GM08714 (cell line): ENCODE data around the gene MSI1.

ENCODE experiments used
- H3K4me3 ChIP-seq: fragments of 200-500 bp; sonication (Bioruptor generic); 2 replicates; pipeline ENCODE4 v1.5.1; 2014; ENCODE audit warnings: mild to moderate bottlenecking, low read length, inconsistent platforms
- ZNF274 ChIP-seq: IDR thresholded peaks from 2 replicates; pipeline ENCODE4 v1.6.1; 2012; ENCODE audit warnings: mild to moderate bottlenecking, low read depth, low read length

Gene MSI1

GRCh38 chr12:120394483-120395367, 25.8 kb upstream of the MSI1 start:
- no peak for TF ChIP-seq ZNF274

GRCh38 chr12:120390540-120391120, 21.7 kb upstream of the MSI1 start:
- no peak overlapping the region for H3K4me3 ChIP-seq
- no peak for TF ChIP-seq ZNF274

More at GRCh38 chr12:120394483-120395367, 25.8 kb upstream of the MSI1 start:
- no peak overlapping the region for H3K4me3 ChIP-seq

DNA sequence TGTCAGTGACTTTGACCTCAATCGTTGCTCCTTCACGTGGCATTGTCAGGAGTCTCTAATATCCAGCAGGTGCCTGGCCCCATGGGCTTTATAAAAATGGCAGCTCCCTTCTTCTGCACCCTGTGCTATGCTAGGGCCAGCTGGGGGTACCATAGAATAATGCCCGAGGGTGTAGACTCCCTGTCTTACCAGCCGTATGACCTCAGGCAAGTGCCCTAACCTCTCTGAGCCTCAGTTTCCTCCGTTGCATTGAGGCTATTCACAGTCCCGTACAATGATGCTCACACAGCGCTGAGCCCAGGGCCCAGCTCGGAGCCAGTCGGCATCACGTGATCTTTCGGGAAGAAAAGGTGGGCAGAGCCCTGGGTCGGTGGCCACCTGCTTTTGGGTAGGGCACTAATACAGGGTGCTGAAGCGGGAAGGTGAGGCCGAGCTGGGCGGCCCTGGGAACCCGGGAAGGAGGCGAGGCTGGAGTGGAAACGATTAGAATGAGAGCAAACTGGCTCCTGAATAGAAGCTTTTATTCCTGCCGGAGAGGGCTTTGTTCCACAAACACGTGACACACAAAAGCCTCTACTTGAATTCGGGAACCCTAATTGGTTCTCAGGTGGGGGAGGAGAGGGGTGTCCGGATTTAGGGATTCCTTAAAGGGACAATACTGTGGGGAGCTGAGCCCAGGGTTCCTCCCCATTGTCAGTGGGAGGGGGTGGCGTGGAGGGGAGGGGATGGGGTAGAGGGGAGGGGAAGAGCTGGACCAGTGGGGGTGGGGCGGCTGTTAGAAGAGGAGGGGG, 19.9 kb upstream of the MSI1 start:
- no peak for TF ChIP-seq ZNF274
- H3K4me3 ChIP-seq, result no peak overlapping the region

- no peak overlapping the region for H3K4me3 ChIP-seq
- no peak for TF ChIP-seq ZNF274
Measured at GRCh38 chr12:120381752-120382419, 12.9 kb upstream of the MSI1 start.

GRCh38 chr12:120378036-120378435, 9.1 kb upstream of the MSI1 start:
- no peak for TF ChIP-seq ZNF274
- no peak overlapping the region for H3K4me3 ChIP-seq

DNA sequence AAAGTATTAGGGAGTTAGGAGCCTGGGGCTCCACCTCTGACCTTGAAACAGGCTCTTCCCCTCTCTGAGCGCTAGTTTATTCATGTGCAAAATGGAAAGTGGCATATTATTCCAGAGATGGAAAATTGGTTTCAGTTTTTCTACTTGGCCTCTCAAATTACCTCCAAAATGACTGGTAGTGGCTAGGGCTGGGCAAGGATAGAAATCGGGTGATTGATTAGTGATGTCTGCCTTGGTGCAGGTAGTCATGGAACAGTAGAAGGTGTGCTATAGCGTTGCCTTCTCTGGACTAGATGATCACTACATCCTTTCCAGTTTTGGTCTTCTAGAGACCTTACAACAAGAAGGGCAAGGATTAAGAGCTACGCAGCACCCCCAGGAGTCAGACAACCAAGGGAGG, 8.6 kb upstream of the MSI1 start:
- no peak overlapping the region for H3K4me3 ChIP-seq
- no peak for TF ChIP-seq ZNF274

- TF ChIP-seq ZNF274, result no peak
- no peak overlapping the region for H3K4me3 ChIP-seq
Measured at GRCh38 chr12:120376934-120377572, 8.1 kb upstream of the MSI1 start.

DNA sequence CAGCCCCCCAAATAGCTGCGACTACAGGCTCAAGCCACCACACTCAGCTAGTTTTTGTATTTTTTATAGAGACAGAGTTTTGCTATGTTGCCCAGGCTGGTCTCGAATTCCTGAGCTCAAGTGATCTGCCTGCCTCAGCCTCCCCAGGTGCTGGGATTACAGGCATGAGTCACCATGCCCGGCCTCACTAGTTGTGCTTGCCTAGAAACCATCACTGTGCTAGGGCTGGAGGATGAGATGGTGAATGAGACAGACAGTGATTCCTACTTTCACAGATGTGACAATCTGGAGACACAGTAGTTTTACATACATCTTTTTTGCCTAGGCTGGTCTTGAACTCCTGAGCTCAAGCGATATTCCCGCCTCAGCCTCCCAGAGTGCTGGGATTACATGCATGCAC, 7.5 kb upstream of the MSI1 start:
- no peak overlapping the region for H3K4me3 ChIP-seq
- no peak for TF ChIP-seq ZNF274

DNA sequence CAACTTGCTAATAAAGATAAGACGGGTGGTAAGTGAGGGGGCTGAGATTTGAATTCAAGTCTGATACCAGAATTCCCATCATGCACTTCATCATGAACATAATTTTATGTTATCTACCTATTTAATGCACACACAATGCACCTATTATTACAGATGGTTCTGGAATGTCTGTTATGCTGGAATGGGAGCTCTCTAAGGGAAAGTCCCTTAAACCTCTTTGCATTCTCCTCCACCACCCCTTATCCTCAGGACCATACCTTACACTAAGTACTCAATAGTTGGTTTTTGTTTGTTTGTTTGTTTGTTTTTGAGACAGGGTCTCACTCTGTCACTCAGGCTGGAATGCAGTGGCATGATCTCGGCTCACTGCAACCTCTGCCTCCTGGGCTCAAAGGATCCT, 7.0 kb upstream of the MSI1 start:
- H3K4me3 ChIP-seq, result no peak overlapping the region
- TF ChIP-seq ZNF274, result no peak

DNA sequence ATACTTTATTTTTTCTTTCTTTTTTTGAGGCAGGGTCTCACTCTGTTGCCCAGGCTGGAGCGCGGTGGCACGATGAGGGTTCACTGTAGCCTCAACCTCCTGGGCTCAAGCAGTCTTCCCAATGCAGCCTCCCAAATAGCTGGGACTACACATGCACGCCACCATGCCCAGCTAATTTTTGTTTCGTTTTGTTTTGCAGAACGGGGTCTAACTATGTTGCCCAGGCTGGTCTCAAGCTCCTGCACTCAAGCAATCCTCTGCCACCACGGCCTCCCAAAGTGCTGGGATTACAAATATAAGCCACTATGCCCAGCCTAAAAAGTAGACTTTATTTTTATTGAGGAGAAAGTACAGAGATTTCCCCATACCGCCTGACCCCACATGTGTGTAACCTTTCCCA, 4.7 kb upstream of the MSI1 start:
- no peak overlapping the region for H3K4me3 ChIP-seq
- TF ChIP-seq ZNF274, result no peak

DNA sequence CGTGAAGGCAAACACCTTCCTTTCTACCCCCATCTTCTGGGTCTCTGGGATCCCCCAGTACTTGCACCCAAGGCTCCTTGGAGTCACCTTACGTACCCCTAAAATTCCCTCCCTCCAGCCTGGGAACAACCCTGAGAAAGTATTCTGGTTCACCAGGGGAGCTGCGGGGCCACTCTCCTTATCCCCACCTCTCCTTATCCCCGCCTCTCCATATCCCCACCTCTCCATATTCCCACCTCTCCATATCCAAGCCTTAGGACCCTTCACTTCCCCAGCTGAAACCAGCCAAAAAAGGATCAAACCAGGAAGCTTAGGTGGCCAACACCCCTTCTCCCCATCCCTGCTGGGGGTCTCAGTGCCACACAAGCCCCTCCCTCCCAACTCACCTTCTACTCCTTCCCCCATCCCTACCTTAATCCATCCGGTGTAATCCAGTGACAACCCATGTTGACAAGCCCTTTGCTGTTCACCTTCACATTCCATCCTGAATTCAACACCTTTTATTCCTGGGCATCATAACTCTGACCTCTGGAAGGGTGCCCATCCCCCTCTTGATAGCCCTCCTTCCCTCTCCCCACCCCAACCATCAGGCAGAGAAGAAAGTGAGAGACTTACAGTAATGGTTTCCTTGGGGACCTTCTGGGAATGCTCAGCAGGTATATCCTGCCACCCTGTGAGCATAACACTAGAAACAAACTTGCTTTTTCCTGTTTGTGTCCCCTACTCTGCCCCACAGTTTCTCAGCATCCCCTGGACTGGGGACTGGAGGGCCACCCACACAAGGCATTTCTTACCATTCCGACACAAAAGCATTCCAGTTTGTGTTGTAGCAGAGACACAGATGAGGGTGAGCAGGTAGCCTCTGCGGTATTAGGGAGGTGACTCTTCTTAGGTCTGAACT, 1.6 kb upstream of the MSI1 start:
- H3K4me3 ChIP-seq, result no peak overlapping the region
- TF ChIP-seq ZNF274, result no peak

GRCh38 chr12:120369603-120370342, 809 bp upstream of the MSI1 start:
- TF ChIP-seq ZNF274, result no peak
- no peak overlapping the region for H3K4me3 ChIP-seq
